ENCODE measurements around the gene DIP2C. TPM values are rescaled to one million over a fixed set of nuclear protein-coding genes. Genes with fewer than 3 reads are reported as not detected.

The DIP2C gene
- polyA plus RNA-seq, 1 donor = 26.3 TPM

DNA sequence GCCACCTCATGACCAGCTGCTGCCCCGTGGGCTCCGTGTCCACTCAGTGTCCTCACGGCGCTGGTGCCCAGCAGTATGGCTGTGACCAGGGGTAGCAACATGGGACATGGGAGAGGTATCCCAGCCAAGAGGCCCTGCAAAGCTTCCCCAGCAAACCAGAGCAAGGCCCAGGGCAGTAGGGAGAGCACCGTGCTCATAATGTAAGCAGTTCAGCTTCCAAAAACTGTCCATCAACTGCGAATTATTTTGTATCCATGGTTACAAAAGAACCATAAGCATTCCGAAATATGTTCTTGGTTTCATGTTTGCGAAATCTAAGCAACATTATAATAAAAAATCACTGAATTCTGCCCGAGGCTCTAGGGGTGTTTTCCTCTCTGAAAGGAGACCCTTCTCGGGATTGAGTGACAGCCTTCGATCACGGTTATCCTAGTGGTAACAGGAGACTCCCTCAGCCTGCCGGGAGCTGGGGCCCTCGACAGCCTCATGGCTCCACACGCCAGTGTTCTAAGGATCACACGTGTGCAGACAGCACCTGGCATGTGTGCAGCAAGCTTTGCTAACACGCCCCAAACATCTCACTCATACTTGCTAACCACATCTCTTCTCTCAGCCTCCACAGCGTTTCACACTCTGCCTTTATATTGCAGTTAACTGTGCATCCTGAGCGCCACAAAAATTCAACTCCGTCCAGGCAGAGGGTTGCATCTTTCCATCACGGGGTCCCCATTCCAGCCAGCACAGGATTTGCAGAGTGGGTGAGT, 117.6 kb downstream of the DIP2C start:
- no peak for DNase-seq (ENCODE audit: low read depth)

DNA sequence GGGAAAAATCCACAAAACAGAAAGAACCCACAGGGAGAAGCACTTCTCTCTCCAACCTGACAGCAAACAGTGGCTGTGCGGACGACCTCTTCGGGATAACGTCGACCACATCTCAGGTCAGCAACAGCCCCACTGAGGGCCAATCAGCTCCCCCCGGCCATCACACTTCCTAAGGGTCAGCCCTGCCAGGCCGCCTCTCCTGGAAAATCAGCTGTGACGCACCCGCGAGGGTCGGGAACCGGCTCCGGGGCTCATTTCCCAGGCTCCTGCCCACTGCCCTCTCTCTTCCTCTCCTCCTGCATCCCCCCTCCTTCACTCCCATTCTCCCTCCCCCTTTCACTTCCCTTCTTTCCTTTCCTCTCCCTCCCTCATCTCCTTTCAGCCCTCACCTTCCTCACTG, 118.3 kb downstream of the DIP2C start:
- DNase-seq (ENCODE audit: low read depth) = no peak

DNA sequence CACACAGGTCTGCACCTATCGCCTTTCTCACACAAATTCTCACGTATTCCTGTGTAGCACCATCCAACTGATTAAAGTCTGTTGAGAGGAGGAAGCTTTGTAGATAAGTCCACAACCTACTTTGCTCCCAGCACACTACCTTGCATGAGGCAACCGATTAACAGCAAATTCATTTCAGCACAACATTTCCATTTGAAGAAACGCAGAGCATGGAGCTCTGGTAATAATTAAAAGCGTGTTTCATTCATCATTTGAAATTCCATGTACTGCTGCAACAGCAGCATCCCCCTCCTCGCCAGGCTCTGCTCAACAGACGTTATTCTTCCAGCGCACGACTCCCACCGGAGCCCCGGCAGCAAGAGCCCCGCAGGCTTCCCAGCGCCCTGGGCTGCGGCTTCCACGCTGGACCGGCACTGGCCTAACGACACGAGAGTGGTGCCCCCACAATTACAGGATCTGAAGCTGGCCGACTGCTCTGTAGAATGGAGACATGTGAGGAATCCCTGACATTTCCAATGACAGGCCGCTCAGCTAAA, 118.8 kb downstream of the DIP2C start:
- no peak for DNase-seq (ENCODE audit: low read depth)

DNA sequence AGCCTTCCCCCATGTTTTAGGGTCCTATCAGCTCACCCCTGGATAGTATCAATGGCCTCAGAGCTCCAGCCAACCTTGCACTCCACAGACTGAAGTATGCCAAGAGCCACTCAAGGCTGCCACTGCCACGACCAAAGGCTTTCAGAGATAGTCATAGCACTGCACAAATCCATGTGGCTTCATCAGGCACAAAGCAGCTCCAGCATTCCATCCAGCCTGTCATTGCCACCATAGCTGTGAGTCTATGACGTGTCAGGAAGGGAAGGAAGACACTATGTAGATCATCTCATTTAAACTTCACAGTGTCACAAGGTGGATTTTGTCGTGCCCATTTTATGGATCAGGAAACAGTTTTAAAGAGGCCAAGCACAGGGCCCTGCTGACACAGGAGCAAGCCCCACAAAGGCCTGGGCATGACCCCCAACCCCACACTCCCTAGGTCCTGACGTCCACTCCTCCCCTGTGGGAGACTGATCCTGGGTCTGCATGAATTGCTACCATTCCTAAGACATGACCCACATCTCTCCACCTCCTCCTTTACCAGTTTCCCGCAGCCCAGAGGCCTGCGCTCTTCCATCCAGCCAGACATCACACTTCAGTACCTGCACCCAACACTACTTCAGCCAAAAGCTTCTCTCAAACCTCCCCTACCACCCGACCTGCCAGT, 119.4 kb downstream of the DIP2C start:
- DNase-seq (ENCODE audit: low read depth) = no peak

DNA sequence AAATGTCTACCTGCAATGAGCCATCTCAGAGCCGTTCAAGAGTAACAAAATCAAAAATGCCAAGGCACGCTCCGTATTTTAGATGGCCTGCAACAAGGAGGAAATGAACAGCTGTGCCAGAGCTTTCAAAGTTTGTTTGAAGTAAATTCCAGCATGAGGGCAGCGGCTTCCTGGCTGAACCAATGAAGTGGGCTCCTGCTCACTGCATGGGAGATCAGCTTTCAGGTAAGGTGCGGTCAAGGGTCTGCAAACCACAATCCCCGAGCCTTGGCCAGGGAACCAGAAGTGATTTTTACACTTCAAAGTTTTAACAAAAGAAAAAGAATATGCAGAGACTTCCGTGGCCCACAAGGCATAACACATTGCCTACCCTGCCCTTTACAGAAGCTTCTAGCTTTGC, 120.6 kb downstream of the DIP2C start:
- DNase-seq (ENCODE audit: low read depth) = no peak

DNA sequence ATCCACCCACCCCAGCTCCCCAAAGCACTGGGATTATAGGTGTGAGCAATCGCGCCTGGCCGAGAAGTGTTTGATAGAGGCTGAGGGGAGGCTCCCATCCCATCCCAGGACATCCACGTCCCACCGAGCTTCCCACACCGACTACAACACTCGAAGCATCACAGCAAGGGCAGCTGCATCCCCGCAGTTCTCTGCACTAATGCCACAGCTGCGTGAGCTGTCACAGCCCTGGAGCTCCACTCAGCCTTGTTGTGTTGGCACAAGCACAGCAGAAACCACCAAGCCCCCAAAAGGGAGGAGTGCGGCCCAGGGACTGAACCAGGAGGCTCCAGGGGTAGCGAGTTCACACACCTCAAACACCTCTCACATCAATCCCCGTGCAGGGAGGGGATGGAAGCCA, 121.6 kb downstream of the DIP2C start:
- DNase-seq (ENCODE audit: low read depth) = no peak

DNA sequence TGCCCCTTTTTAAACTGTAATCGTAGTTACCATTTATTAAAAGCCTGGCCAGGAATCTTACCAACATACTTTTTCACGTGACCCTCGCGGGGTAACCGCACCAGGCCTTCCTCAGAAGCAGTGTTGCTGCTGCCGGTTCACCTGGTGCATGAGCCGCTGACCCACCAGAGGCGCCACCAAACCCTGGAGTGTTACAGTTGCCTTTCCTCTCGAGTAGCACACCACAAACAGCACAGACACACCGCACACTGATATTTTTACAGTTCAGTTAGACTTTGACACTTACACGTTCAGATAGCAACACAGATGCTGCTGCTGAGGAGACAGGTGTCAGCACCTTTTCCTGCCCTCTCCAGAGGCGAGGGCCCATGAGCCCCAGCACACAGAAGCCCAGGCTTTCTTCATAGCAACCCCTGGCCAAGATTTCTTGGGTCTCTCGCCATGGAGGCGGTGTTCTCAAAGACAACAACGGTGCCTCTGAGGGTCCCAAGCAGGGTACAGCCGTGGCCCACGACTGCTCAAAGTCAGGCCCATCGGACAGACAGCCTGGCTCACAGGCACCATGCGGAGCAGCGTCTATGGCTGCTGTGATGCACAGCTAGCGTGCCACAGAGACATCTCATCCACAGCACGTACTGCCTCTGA, 123.1 kb downstream of the DIP2C start:
- no peak for DNase-seq (ENCODE audit: low read depth)

DNA sequence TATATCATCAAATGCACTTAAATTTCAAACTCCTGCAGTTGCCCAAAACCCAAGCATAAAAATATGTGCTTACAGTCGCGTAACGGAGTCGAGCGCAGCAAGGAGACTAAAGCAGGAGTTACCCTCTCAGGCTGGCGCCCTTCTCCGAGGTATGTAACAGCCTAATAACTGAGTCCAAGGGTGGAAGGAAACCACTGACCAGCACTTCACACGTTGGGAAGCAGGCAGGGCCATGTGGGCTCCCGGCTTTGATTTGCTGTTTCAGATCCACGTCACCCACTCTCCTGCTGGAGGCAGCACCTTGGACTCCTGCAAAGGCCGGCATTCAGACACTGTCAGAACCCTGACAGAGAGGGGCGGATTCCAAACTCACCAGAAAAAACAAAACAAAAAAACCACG, 123.8 kb downstream of the DIP2C start:
- no peak for DNase-seq (ENCODE audit: low read depth)

DNA sequence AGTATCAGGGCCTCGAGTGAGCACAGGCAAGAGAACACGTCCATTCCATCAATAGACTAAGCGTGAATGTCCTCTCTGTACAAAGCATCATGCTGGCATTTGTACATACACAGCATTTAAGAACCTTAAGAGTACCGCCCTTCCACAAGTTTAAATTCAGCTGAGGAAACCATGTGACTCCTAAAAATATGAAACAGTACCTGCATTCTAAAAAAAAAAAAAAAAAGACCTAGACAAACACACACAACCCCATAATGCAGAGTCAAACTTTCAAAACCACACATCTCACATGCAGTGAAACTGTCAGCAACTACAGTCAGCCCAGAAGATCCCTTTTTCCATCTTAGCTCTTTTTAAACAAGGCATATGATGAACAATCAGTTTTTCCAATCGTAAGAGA, 124.3 kb downstream of the DIP2C start:
- DNase-seq (ENCODE audit: low read depth) = no peak

DNA sequence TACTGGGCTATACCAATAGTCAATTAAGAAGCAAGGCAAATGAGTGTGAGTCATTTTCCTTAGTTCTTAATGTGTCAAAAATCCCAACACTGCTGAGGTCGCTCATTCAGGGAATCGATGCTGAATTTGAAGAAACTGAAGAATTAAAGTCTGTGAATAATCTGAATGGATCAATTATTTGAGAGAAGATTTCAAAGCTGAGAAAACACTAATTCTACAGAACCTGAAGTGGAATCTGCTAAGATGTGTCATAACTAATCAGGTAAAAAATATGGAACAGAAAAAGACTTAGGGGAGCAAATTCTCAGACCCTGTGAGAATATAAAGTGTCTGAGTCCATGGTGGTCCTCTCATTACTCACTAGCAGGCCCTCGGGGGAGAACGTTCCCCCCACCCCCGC, 125.6 kb downstream of the DIP2C start:
- no peak for DNase-seq (ENCODE audit: low read depth)

DNA sequence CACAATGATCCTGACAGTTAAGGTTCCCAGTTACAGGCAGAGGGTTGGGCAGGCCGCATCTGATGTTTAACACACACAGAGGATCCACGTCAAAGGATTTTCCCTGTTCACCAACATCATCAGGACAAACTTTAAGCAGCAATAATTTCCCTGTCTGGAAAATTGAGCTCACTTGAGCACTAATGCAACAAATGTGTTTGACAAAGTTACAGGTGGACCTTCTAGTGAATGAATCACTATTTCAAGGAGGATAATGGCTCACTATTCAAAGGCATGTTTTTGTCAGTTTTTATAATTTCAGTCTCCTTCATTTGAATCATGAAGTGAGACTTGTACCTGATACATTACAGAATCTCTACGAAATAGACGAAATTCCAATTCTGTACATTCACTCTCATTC, 127.3 kb downstream of the DIP2C start:
- DNase-seq (ENCODE audit: low read depth) = no peak

DNA sequence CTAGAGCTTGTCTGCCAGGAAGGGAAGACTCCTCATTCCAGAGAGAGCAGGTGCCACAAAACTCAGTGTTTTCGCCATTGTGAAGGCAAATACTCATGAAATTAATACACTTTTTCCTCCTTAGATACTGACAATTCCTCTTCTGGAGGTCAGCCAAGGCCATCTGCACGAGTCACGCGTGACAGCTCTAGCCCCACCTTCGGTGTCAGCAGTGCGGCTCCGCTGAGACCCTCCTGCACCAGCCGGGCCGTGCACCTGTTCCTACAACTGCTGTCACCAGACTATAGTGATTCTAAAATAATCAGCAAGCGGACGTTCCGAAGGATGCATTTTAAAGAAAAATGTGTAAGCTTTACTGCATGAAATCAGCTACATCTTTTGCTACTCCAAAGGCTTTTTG, 127.7 kb downstream of the DIP2C start:
- DNase-seq (ENCODE audit: low read depth) = no peak

DNA sequence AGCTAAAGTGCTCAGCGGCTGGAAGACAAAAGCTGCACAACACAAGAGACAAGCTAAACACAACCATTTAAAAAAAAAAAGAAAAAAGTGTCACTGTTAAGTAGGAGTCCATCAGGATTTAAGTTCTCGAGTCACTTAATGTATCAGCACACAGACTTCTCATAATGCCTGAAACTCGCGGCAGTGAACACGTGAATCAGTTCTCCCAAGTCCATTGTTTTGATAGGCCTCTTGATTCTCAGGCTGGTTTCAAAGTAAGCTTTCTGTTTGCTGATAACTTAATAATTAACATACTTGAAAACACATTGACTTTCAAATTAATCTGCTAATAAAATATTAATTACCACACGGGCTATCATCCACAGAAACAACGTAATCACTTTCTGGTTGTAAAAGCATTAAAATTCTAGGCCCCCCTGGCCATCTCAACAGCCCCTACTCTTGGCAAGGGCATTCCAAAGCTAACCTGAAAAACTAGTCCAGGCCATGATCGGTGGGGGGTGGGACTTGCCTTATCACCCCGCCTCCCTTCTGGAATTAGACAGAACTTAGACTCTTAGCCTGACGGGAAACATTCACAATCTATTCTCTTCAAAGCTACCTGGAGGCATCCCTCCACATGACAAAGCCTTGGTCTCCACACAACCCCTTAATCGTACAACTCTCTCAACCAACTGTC, 129.0 kb downstream of the DIP2C start:
- DNase-seq (ENCODE audit: low read depth) = no peak

DNA sequence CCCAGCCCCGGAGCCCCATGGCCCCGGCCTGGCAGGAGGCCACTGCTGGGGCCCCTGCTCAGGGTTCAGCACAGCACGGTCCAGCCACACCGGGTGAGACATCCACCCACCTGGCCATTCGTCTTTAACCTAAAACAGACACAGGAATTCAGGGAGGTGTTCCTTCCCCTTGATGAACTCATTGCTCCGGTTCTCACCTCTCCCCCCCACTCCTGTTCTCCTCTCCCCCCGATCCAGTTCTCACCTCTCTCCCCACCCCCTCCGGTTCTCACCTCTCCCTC, 129.8 kb downstream of the DIP2C start:
- DNase-seq (ENCODE audit: low read depth) = no peak

DNA sequence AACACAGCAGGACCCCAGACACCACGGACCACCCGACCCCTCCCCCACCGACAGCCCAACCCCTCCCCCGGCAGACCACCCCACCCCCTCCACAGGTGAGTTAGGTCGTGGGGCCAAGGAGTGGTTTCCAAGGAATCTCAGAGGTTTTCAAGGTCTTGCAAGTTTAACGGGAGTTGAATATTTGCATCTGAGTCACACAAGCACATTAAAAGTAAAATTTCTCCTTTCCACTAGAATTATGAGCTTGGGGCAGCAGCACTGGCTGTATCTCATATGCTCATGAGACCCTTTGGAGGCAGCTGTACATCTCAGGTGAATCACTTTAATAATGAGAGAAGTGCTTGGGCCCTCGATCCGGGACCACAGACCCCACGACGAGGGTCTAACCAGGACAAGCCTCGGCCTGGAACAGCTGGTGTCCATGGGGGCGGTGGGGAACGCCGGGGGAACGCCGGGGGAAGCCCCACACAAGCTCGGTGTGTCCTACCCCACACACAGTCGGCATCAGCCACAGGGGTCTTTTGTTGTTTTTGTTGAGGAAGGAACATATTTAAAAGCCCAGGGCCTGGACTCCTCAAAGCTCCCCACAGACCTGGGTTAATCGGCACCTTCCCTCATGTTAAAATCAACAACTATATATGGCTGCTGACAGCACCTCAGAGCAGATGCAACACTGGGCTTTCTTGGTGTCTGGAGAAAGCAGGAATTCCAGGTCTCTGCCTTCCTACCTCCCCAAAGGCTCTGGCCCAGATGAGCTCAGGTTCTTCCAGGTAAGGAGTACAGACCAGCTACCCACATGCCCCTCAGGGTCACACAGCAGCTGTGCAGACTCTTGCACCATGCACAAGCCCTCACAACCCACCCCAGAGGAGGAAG, 130.3 kb downstream of the DIP2C start:
- no peak for DNase-seq (ENCODE audit: low read depth)

DNA sequence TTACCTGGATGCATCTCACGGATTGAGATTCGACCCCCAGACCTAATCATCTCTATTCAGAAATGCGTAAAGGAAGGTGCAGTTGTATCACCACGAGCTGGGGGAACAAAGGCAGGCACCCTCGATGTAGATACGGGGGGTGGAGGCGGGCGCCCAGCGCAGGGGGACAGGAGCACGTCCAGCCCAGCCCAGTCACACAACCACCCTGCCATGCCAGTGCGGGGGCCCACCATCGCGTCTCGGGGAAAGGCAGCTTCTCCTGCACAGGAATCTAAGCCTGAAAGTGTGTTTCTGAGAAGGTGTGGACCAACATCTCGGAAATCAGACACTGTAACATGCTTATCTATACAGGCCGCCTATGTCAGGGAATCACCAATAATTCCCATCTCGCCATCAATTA, 131.1 kb downstream of the DIP2C start:
- DNase-seq (ENCODE audit: low read depth) = no peak

DNA sequence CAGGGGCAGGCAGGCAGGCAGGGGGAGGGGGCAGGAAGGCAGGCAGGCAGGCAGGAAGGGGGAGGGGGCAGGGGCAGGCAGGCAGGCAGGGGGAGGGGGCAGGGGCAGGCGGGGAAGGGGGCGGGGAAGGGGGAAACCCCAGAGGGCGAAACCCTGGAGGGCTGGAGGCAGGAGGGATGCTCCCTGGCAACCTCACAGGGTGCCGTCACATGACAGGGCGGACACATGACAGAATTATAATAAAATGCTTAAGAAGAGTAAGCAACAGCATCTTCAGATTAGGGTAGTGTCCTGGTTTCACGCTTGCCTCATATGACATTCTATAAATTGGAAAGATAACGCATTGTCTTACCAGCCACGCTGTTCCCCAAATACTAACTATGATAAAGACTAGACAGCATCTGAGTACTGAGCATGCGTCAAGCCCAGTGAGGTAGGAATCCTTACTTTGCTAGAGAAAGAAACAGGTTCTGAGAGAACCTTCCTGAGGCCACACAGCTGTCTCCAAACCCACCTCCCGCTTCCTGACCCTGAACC, 131.6 kb downstream of the DIP2C start:
- no peak for DNase-seq (ENCODE audit: low read depth)

DNA sequence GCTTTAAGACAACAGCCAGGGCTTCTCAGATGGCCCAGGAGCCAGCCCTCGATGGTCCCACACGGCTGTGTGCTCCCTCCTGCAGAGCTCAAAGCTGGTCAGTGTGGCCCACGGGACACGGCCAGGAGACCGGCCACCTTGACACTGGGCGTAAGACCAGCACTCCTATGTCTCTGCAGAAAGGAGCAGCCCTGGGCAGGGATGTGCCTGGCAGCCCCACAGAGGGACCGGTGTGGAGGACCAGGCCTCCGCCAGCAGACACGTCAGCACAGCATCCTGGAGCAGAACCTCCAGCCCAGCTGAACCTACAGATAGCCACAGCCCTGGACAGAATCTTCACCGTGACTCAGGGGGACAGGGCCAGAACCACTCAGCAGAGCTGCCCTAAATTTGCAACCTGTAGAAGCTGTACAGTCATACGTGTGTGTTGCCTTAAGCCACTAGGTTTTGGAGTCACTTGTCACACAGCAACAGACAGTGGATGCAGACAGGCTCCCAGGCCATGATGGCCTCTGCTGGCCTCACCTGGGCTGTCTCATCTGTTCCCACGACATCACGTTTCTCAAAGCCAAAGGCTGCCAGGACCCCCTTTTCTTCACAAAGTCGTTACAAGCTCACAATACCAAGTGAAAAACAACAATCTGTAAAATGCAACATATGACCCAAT, 132.4 kb downstream of the DIP2C start:
- no peak for DNase-seq (ENCODE audit: low read depth)

DNA sequence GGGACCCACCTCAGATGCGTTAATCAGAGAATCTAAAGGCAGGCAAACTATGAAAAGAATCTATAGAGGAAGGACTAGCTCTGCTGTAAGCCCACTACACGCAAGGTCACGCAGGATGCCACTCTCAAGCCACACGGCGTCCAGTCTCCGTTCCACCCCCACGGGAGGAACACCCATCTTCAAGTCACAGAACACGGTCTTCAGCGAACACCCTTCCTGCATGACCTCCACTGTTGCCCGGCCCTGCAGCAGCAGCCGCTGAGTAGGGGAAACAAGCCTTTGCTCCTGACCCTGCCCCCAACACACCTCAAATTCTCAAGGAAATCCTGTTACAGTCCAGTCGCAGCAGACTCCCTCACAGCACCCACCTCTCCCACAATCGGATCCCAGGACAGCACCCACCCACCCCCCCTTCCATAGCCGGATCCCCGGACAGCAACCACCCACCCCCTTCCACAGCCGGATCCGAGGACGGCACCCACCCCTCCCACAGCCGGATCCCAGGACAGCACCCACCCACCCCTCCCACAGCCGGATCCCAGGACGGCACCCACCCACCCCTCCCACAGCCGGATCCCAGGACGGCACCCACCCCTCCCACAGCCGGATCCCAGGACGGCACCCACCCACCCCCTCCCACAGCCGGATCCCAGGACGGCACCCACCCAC, 133.7 kb downstream of the DIP2C start:
- no peak for DNase-seq (ENCODE audit: low read depth)

DNA sequence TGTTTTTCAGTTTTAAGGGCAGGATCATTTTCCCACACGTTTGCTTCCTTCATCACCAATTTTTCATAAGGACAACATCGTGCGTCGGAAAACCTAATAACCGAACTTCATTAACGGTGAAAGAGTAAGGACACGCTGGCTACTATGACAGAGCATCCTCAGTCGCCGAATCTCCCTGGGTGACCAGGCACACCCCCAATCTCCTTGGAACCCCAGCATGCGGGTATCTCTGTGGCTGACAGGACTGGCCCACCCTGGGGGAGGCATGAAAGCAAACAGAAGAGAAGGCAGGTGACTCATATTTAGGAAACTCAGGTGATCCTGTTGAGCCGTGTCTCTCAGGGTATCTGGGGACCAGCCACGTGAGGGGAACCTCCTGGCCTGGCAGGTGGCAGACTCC, 134.2 kb downstream of the DIP2C start:
- DNase-seq (ENCODE audit: low read depth) = no peak

Measured in forelimb muscle (tissue), 1 donor.